ENCODE data around the gene ENPP7. TPM values are rescaled to one million over a fixed set of nuclear protein-coding genes. Genes with fewer than 3 reads are reported as not detected.
A peak's percentile ranks its signal among the peaks of the same experiment; 100 is the strongest.

The ENPP7 gene
- total RNA-seq, 1 experiment from 2014 or later, result not detected

DNA sequence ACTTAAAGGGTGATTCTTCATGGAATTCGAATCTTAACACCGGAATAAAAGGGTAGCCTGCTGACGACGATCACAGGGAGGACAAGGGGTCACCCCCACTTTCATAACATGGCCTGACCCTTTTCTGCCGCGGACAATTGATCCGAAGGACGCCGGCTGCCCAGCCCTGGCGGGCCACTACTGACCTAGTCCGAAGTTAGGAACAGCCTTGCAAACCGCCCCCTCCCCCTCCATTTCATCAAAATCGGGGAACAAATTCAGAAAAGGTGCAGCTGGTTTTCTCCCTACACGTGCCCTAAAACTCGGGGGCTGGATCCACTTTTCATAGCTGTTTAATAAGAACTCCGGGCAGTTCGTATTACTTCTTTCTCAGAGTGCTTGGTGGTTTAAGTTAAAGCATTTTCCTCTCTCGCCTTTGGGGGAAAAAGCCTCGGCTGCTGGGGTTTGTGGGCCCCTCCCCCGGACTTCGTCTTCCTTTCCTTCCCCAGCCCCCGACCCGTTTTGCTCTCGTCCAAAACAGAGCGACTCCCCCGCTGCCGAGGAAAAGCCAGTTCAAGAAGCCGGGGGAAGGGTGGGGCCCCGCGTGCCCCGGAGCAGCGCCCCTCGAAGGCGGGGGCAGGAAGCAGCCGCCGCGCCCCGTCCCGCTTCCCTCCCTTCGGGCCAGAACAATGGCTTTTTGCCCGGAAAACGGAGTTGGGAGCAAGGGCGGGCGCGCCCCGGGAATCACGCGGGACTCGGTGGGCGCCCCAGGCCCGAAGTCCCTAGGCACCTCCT, 46.6 kb downstream of the ENPP7 start:
- intact Hi-C loops (cut with micrococcal nuclease; ENCODE audit: unreplicated experiment), result no loop called here
- Histone ChIP-seq H3K4me3 (ENCODE audit: low read depth, low read length, poor library complexity, severe bottlenecking) (peak overlapping the region; percentile 48), H3K4me1 (ENCODE audit: insufficient read depth, low read length, poor library complexity, severe bottlenecking) (peaks cover 32% of the 10 kb centered on the region), H3K27me3 (replicated peaks; ENCODE audit: insufficient read depth, low read depth, low read length, poor library complexity) (no peaks in the 10 kb centered on the region), H3K9me3 (ENCODE audit: low read depth, low read length, poor library complexity, severe bottlenecking) (no peaks in the 10 kb centered on the region), H3K27ac (ENCODE audit: low read depth, low read length, poor library complexity, severe bottlenecking) (peak overlapping the region; percentile 80), H3K36me3 (ENCODE audit: insufficient read depth, low read length, poor library complexity, severe bottlenecking) (peaks cover 31% of the 10 kb centered on the region)
- ChIA-PET CTCF (interaction anchor here (1.3 kb wide), 1 partner anchor 31 kb away, joined by 3 read pairs; no protein-coding TSS in a partner anchor), POLR2A (ENCODE audit: low non-redundant PET) (no interaction called here)
- TF ChIP-seq EZH2 (IDR thresholded peaks at IDR 0.05; ENCODE audit: borderline replicate concordance, low read depth, low read length, poor library complexity, severe bottlenecking) (no peak), CTCF (conservative IDR thresholded peaks at IDR 0.05; ENCODE audit: low read depth, low read length) (peak; percentile 65)
- DNase-seq (ENCODE audit: low spot score), result peak; percentile 84
- TSS peak; percentile 80 for BruUV-seq (replicated peaks)

GRCh38 chr17:79777894-79778503, 47.3 kb downstream of the ENPP7 start, which contains the start of gene CBX2:
Gene CBX2, plus strand, starts transcription at chr17:79778148. Its CDS starts 88 bp downstream, at chr17:79778236.
- intact Hi-C loops (cut with micrococcal nuclease; ENCODE audit: unreplicated experiment), result no loop called here
- ChIA-PET POLR2A (ENCODE audit: low non-redundant PET) (no interaction called here), CTCF (interaction anchor here (0.6 to 0.8 kb wide), 2 partner anchors 11 to 29 kb away, joined by 3 read pairs; no protein-coding TSS in a partner anchor)
- peak within 1 kb of the TSS; percentile 77 for H3K4me3 ChIP-seq (ENCODE audit: low read depth, low read length, poor library complexity, severe bottlenecking)
- BruUV-seq (replicated peaks), result no TSS peak
- peaks cover 37% of the 10 kb centered on the region for H3K36me3 ChIP-seq (ENCODE audit: insufficient read depth, low read length, poor library complexity, severe bottlenecking)
- DNase-seq (ENCODE audit: low spot score), result peak; percentile 92
- H3K4me1 ChIP-seq (ENCODE audit: insufficient read depth, low read length, poor library complexity, severe bottlenecking), result peaks cover 32% of the 10 kb centered on the region
- H3K27ac ChIP-seq (ENCODE audit: low read depth, low read length, poor library complexity, severe bottlenecking), result peak within 1 kb of the TSS; percentile 94
- no peaks in the 10 kb centered on the region for H3K9me3 ChIP-seq (ENCODE audit: low read depth, low read length, poor library complexity, severe bottlenecking)
- no peak for TF ChIP-seq EZH2 (IDR thresholded peaks at IDR 0.05; ENCODE audit: borderline replicate concordance, low read depth, low read length, poor library complexity, severe bottlenecking)
- TF ChIP-seq CTCF (conservative IDR thresholded peaks at IDR 0.05; ENCODE audit: low read depth, low read length), result no peak
- H3K27me3 ChIP-seq (replicated peaks; ENCODE audit: insufficient read depth, low read depth, low read length, poor library complexity), result no peaks in the 10 kb centered on the region

DNA sequence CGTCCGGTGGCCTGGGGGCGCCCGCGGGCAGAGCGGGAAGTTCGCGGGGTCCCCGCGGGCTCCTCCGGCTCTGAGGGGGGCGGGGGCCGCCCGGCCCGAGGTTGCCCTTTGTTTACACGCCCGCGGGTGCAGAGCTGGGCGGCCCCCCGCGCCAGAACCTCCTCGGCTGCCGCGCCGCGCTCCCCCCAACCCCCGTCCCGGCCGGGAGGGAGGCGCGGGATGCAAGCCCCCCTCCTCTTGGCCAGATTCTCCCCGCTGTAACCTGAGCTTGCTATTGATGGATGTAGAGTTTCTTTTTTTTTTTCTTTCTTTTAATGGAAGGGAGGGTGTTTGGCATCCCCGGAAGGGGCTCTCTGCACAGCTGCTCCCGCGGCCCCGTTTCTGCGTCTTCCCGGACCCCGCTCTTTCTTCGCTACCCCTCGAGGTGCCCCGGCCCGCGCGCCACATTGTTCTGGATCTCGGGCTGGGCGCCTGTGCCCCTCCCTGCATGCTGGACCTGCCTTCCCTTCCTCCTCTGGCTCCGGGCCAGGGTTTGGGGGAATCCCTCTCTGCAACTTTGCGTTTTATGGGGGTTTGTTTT, 47.9 kb downstream of the ENPP7 start:
- Histone ChIP-seq H3K27ac (ENCODE audit: low read depth, low read length, poor library complexity, severe bottlenecking) (peak overlapping the region; percentile 94), H3K4me1 (ENCODE audit: insufficient read depth, low read length, poor library complexity, severe bottlenecking) (peaks cover 32% of the 10 kb centered on the region), H3K4me3 (ENCODE audit: low read depth, low read length, poor library complexity, severe bottlenecking) (peak overlapping the region; percentile 77), H3K9me3 (ENCODE audit: low read depth, low read length, poor library complexity, severe bottlenecking) (no peaks in the 10 kb centered on the region), H3K36me3 (ENCODE audit: insufficient read depth, low read length, poor library complexity, severe bottlenecking) (peaks cover 43% of the 10 kb centered on the region), H3K27me3 (replicated peaks; ENCODE audit: insufficient read depth, low read depth, low read length, poor library complexity) (no peaks in the 10 kb centered on the region)
- no TSS peak for BruUV-seq (replicated peaks)
- DNase-seq (ENCODE audit: low spot score), result peak; percentile 68
- no peak for TF ChIP-seq EZH2 (IDR thresholded peaks at IDR 0.05; ENCODE audit: borderline replicate concordance, low read depth, low read length, poor library complexity, severe bottlenecking)
- TF ChIP-seq CTCF (conservative IDR thresholded peaks at IDR 0.05; ENCODE audit: low read depth, low read length), result no peak
- ChIA-PET CTCF (interaction anchor here (0.6 to 0.8 kb wide), 2 partner anchors 11 to 29 kb away, joined by 3 read pairs; no protein-coding TSS in a partner anchor), POLR2A (ENCODE audit: low non-redundant PET) (no interaction called here)
- intact Hi-C loops (cut with micrococcal nuclease; ENCODE audit: unreplicated experiment), result no loop called here
